Activated T-cell treated with anti-CD3 and anti-CD28 coated beads for 1 hour (primary cell): ENCODE data around the gene NR1H4.
"Not testable (repeated sequence)": the region's sequence is repeated elsewhere in the genome, so short reads cannot be mapped to it uniquely, and the experiment has no call there.

Experiments used
- DNase-seq: peaks from one replicate; pipeline ENCODE4 v3.0.0-alpha.2; 2020; ENCODE audit warnings: low read depth

NR1H4 gene

GRCh38 chr12:100473716-100474150 is at the start of gene NR1H4:
TSS of gene NR1H4 (plus strand) at chr12:100473866. CDS start at chr12:100493324, 19,458 bp downstream.
- DNase-seq, result no peak

- DNase-seq, result no peak
Observed at GRCh38 chr12:100426145-100426544, 47.5 kb upstream of the NR1H4 start.

GRCh38 chr12:100427078-100427477 is 46.6 kb upstream of the NR1H4 start:
- DNase-seq, result no peak

- DNase-seq, result not testable (repeated sequence)
Observed at GRCh38 chr12:100430251-100430650, 43.4 kb upstream of the NR1H4 start.

GRCh38 chr12:100433701-100434100 is 40.0 kb upstream of the NR1H4 start:
- no peak for DNase-seq

- no peak for DNase-seq
Observed at GRCh38 chr12:100434177-100434576, 39.5 kb upstream of the NR1H4 start.

GRCh38 chr12:100435957-100436356 is 37.7 kb upstream of the NR1H4 start:
- no peak for DNase-seq

GRCh38 chr12:100437038-100437841 is 36.4 kb upstream of the NR1H4 start:
- DNase-seq, result no peak

- DNase-seq, result no peak
Observed at GRCh38 chr12:100439797-100440196, 33.9 kb upstream of the NR1H4 start.

GRCh38 chr12:100442403-100442802 is 31.3 kb upstream of the NR1H4 start:
- no peak for DNase-seq

GRCh38 chr12:100443434-100443833 is 30.2 kb upstream of the NR1H4 start:
- DNase-seq, result no peak

- no peak for DNase-seq
Observed at GRCh38 chr12:100445081-100445481, 28.6 kb upstream of the NR1H4 start.

GRCh38 chr12:100447381-100447780 is 26.3 kb upstream of the NR1H4 start:
- no peak for DNase-seq

GRCh38 chr12:100448656-100449055 is 25.0 kb upstream of the NR1H4 start:
- DNase-seq, result no peak

GRCh38 chr12:100450735-100451134 is 22.9 kb upstream of the NR1H4 start:
- no peak for DNase-seq

- DNase-seq, result no peak
Observed at GRCh38 chr12:100453951-100454350, 19.7 kb upstream of the NR1H4 start.

- no peak for DNase-seq
Observed at GRCh38 chr12:100455896-100456295, 17.8 kb upstream of the NR1H4 start.

- DNase-seq, result no peak
Observed at GRCh38 chr12:100458191-100458590, 15.5 kb upstream of the NR1H4 start.

- DNase-seq, result no peak
Observed at GRCh38 chr12:100460702-100461101, 13.0 kb upstream of the NR1H4 start.

- no peak for DNase-seq
Observed at GRCh38 chr12:100461330-100461973, 12.2 kb upstream of the NR1H4 start.

GRCh38 chr12:100463661-100464060 is 10.0 kb upstream of the NR1H4 start:
- no peak for DNase-seq

GRCh38 chr12:100464529-100464928 is 9.1 kb upstream of the NR1H4 start:
- no peak for DNase-seq

GRCh38 chr12:100468126-100468525 is 5.5 kb upstream of the NR1H4 start:
- no peak for DNase-seq

- DNase-seq, result no peak
Observed at GRCh38 chr12:100472325-100472724, 1.3 kb upstream of the NR1H4 start.
